Neural cell (in vitro differentiated cells): ENCODE data around the gene CPD. TPM values are rescaled to one million over a fixed set of nuclear protein-coding genes. Genes with fewer than 3 reads are reported as not detected.

Source experiments
- H2AFZ ChIP-seq: fragments of 200-600, 300-800 bp; sonication (generic), shearing (Covaris generic); 2 replicates; pipeline ENCODE4 v1.6.0; 2014; ENCODE audit warnings: low read depth, mild to moderate bottlenecking, antibody characterized with exemption, low read length, moderate library complexity
- H3F3A ChIP-seq: fragments of 200-600 bp; shearing (Covaris generic); 2 replicates; pipeline ENCODE4 v1.6.1; 2016; ENCODE audit warnings: mild to moderate bottlenecking, moderate library complexity, mixed read lengths, antibody characterized with exemption, low read length; ENCODE audit not compliant: insufficient read depth, poor library complexity, severe bottlenecking
- H3K27ac ChIP-seq: fragments of 200-600, 300-800 bp; sonication (generic), shearing (Covaris generic); 2 replicates; pipeline ENCODE4 v1.5.1; 2014; ENCODE audit warnings: mild to moderate bottlenecking, low read length, moderate library complexity
- H3K27me3 ChIP-seq: fragments of 300-800, 200-600 bp; sonication (generic), shearing (Covaris generic); 2 replicates; pipeline ENCODE4 v1.6.0; 2014; ENCODE audit warnings: mild to moderate bottlenecking, low read depth, low read length, moderate library complexity; ENCODE audit not compliant: insufficient read depth
- H3K36me3 ChIP-seq: fragments of 300-800, 200-600 bp; sonication (generic), shearing (Covaris generic); 2 replicates; pipeline ENCODE4 v1.5.1; 2014; ENCODE audit warnings: mild to moderate bottlenecking, antibody characterized with exemption, low read length, moderate library complexity; ENCODE audit not compliant: insufficient read depth
- H3K4me2 ChIP-seq: fragments of 300-800, 200-600 bp; sonication (generic), shearing (Covaris generic); 2 replicates; pipeline ENCODE4 v1.6.0; 2014; ENCODE audit warnings: mild to moderate bottlenecking, low read length
- H3K4me3 ChIP-seq: fragments of 300-800, 200-600 bp; sonication (generic), shearing (Covaris generic); 2 replicates; pipeline ENCODE4 v1.5.1; 2014; ENCODE audit warnings: mild to moderate bottlenecking, low read length, moderate library complexity
- H3K79me2 ChIP-seq: fragments of 200-600 bp; shearing (Covaris generic); replicated peaks from 2 replicates; pipeline ENCODE4 v1.6.0; 2014; ENCODE audit warnings: mild to moderate bottlenecking, low read length, moderate library complexity; ENCODE audit not compliant: insufficient read depth
- H3K9ac ChIP-seq: fragments of 300-800, 200-600 bp; sonication (generic), shearing (Covaris generic); 2 replicates; pipeline ENCODE4 v1.6.1; 2016; ENCODE audit warnings: mild to moderate bottlenecking, low read length, mixed read lengths
- H3K9me2 ChIP-seq: fragments of 200-600 bp; shearing (Covaris generic); 2 replicates; pipeline ENCODE4 v1.6.1; 2016; ENCODE audit warnings: mild to moderate bottlenecking, low read length, mixed read lengths; ENCODE audit not compliant: insufficient read depth
- H3K9me3 ChIP-seq: fragments of 200-600, 300-800 bp; sonication (generic), shearing (Covaris generic); 2 replicates; pipeline ENCODE4 v1.6.1; 2016; ENCODE audit warnings: mild to moderate bottlenecking, mixed run types, low read length, moderate library complexity, mixed read lengths
- H4K20me1 ChIP-seq: fragments of 200-600 bp; shearing (Covaris generic); 2 replicates; pipeline ENCODE4 v1.6.1; 2016; ENCODE audit warnings: mild to moderate bottlenecking, mixed run types; ENCODE audit not compliant: insufficient read depth
- CTCF ChIP-seq: fragments of 450-650 bp; IDR thresholded peaks from 2 replicates; pipeline ENCODE4 v1.5.1; 2014; ENCODE audit warnings: antibody characterized with exemption, mild to moderate bottlenecking, moderate library complexity; ENCODE audit not compliant: poor library complexity, severe bottlenecking
- EP300 ChIP-seq: fragments of 450-650 bp; conservative IDR thresholded peaks from 2 replicates; pipeline ENCODE4 v1.6.1; 2014; ENCODE audit warnings: antibody characterized with exemption, mild to moderate bottlenecking, moderate library complexity; ENCODE audit not compliant: poor library complexity, severe bottlenecking
- EZH2 ChIP-seq: fragments of 200-600, 300-800 bp; shearing (Covaris generic), sonication (generic); IDR thresholded peaks from 2 replicates; pipeline ENCODE4 v1.6.1; 2014; ENCODE audit warnings: antibody characterized with exemption, low read length, borderline replicate concordance, mild to moderate bottlenecking; ENCODE audit not compliant: insufficient read depth, poor library complexity, severe bottlenecking
- MXI1 ChIP-seq: fragments of 450-650 bp; conservative IDR thresholded peaks from 2 replicates; pipeline ENCODE4 v1.6.1; 2014; ENCODE audit warnings: antibody characterized with exemption, mild to moderate bottlenecking; ENCODE audit not compliant: poor library complexity, severe bottlenecking
- POLR2AphosphoS5 ChIP-seq: IDR thresholded peaks from 2 replicates; pipeline ENCODE4 v1.6.1; 2012
- RAD21 ChIP-seq: fragments of 450-650 bp; conservative IDR thresholded peaks from 2 replicates; pipeline ENCODE4 v1.6.1; 2014; ENCODE audit warnings: antibody characterized with exemption, mild to moderate bottlenecking, moderate library complexity
- SMC3 ChIP-seq: fragments of 450-650 bp; conservative IDR thresholded peaks from 2 replicates; pipeline ENCODE4 v1.6.1; 2014; ENCODE audit warnings: antibody characterized with exemption, mild to moderate bottlenecking, moderate library complexity; ENCODE audit not compliant: poor library complexity
- TAF1 ChIP-seq: IDR thresholded peaks from 2 replicates; pipeline ENCODE4 v1.6.1; 2012; ENCODE audit warnings: low read depth
- polyA plus RNA-seq: library from polyadenylated mRNA; depleted of rRNA; stranded (reverse); fragments of >200 nt; gene quantifications from 2 replicates; pipeline ENCODE4 v1.2.3, GENCODE V29; 2014
- TF ChIP-seq, protein P1 (sequence below): IDR thresholded peaks from 2 replicates; pipeline ENCODE4 v1.6.1; 2012; ENCODE audit warnings: borderline replicate concordance

CPD gene
- polyA plus RNA-seq, 1 donor from 2014 or later = 14.1 TPM

DNA sequence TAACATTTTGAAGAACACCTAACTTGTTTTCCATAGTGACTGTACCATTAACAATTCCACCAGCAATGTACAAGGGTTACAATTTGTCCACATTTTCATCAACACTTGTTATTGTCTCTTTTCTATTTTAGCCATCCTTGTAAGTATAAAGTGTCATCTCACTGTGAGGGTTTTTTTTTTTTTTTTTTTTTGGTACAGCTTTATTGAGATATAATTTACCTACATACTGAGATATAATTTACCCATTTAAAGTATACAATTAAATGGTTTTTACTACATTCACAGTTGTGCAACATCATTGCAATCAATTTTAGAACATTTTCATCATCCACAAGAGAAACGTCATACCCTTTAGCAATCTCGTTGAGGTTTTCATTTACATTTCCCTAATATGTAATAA, 27.0 kb upstream of the CPD start:
- H2AFZ ChIP-seq = no peak overlapping the region
- no peaks in the 10 kb centered on the region for H3K9me2 ChIP-seq
- H4K20me1 ChIP-seq = no peaks in the 10 kb centered on the region
- H3K9ac ChIP-seq = no peak overlapping the region
- H3K79me2 ChIP-seq = no peaks in the 10 kb centered on the region
- H3K27me3 ChIP-seq = no peaks in the 10 kb centered on the region
- TF ChIP-seq CTCF = no peak
- no peak for TF ChIP-seq SMC3
- TF ChIP-seq RAD21 = no peak
- H3K4me3 ChIP-seq = no peak overlapping the region
- H3K27ac ChIP-seq = no peak overlapping the region
- H3K4me2 ChIP-seq = no peak overlapping the region
- no peaks in the 10 kb centered on the region for H3K9me3 ChIP-seq
- H3K36me3 ChIP-seq = no peaks in the 10 kb centered on the region
- H3F3A ChIP-seq = no peaks in the 10 kb centered on the region

DNA sequence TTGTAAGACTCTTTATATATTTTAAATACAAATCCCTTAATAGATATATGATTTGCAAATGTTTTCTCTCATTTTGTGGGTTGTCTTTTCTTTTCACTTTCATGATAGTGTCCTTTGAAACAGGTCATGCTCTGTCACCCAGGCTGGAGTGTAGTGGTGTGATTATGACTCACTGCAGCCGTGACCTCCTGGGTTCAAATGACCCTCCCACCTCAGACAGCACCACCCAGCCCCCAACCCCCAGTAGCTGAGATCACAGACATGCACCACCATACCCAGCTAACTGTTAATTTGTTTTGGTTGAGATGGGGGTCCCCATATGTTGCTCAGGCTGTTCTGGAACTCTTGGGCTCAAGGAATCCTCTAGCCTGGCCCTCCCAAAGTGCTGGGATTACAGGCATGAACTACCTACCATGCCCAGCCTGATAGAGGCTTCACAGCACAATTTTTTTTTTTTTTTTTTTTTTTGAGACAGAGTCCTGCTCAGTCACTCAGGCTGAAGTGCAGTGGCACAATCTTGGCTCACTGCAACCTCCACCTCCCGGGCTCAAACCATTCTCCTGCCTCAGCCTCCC, 26.4 kb upstream of the CPD start:
- H3K9ac ChIP-seq = no peak overlapping the region
- TF ChIP-seq, protein P1, sequence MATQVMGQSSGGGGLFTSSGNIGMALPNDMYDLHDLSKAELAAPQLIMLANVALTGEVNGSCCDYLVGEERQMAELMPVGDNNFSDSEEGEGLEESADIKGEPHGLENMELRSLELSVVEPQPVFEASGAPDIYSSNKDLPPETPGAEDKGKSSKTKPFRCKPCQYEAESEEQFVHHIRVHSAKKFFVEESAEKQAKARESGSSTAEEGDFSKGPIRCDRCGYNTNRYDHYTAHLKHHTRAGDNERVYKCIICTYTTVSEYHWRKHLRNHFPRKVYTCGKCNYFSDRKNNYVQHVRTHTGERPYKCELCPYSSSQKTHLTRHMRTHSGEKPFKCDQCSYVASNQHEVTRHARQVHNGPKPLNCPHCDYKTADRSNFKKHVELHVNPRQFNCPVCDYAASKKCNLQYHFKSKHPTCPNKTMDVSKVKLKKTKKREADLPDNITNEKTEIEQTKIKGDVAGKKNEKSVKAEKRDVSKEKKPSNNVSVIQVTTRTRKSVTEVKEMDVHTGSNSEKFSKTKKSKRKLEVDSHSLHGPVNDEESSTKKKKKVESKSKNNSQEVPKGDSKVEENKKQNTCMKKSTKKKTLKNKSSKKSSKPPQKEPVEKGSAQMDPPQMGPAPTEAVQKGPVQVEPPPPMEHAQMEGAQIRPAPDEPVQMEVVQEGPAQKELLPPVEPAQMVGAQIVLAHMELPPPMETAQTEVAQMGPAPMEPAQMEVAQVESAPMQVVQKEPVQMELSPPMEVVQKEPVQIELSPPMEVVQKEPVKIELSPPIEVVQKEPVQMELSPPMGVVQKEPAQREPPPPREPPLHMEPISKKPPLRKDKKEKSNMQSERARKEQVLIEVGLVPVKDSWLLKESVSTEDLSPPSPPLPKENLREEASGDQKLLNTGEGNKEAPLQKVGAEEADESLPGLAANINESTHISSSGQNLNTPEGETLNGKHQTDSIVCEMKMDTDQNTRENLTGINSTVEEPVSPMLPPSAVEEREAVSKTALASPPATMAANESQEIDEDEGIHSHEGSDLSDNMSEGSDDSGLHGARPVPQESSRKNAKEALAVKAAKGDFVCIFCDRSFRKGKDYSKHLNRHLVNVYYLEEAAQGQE = no peak
- TF ChIP-seq RAD21 = no peak
- no peak for TF ChIP-seq MXI1
- no peak for TF ChIP-seq EP300
- TF ChIP-seq POLR2AphosphoS5 = no peak
- TF ChIP-seq EZH2 = no peak
- TF ChIP-seq CTCF = no peak
- TF ChIP-seq SMC3 = no peak
- TF ChIP-seq TAF1 = no peak
- H3K79me2 ChIP-seq = no peaks in the 10 kb centered on the region
- no peak overlapping the region for H3K4me3 ChIP-seq
- H3K9me2 ChIP-seq = no peaks in the 10 kb centered on the region
- no peak overlapping the region for H2AFZ ChIP-seq
- H3K9me3 ChIP-seq = no peaks in the 10 kb centered on the region
- no peaks in the 10 kb centered on the region for H3K27me3 ChIP-seq
- H3K36me3 ChIP-seq = no peaks in the 10 kb centered on the region
- no peaks in the 10 kb centered on the region for H3F3A ChIP-seq
- H3K4me2 ChIP-seq = no peak overlapping the region
- no peaks in the 10 kb centered on the region for H4K20me1 ChIP-seq
- H3K27ac ChIP-seq = no peak overlapping the region
